ACHN (cell line): ENCODE data around the gene CELF4.

ENCODE experiments used
- DNase-seq: peaks from one replicate; pipeline ENCODE4 v3.0.0-alpha.2; 2015
- in situ Hi-C: cut with HindIII; loops from 2 replicates; pipeline ENCODE4 v1.10.0; 2017; ENCODE audit warnings: low sequenced_read_pairs, low pct_ligation_motif_present, low pct_unique_long_range_greater_than_20kb

CELF4 gene

GRCh38 chr18:37508207-37508606 is 57.4 kb downstream of the CELF4 start:
- in situ Hi-C loops, result no loop called here
- DNase-seq, result no peak

GRCh38 chr18:37507239-37507638 is 58.4 kb downstream of the CELF4 start:
- DNase-seq, result no peak
- in situ Hi-C loops, result no loop called here

- in situ Hi-C loops, result no loop called here
- DNase-seq, result no peak
Observed at GRCh38 chr18:37506001-37506400, 59.6 kb downstream of the CELF4 start.

- in situ Hi-C loops, result no loop called here
- DNase-seq, result no peak
Observed at GRCh38 chr18:37505321-37505720, 60.3 kb downstream of the CELF4 start.

- in situ Hi-C loops, result no loop called here
Observed at GRCh38 chr18:37502601-37503000, 63.0 kb downstream of the CELF4 start.

GRCh38 chr18:37502036-37502435 is 63.6 kb downstream of the CELF4 start:
- no peak for DNase-seq
- in situ Hi-C loops, result no loop called here

More at GRCh38 chr18:37502601-37503000, 63.0 kb downstream of the CELF4 start:
- DNase-seq, result no peak

GRCh38 chr18:37501136-37501535 is 64.5 kb downstream of the CELF4 start:
- in situ Hi-C loops, result no loop called here

GRCh38 chr18:37499913-37500312 is 65.7 kb downstream of the CELF4 start:
- in situ Hi-C loops, result loop anchor here (25.0 kb wide), 1 partner anchor 113 kb away; no protein-coding TSS in a partner anchor
- DNase-seq, result no peak

More at GRCh38 chr18:37501136-37501535, 64.5 kb downstream of the CELF4 start:
- no peak for DNase-seq

- in situ Hi-C loops, result loop anchor here (25.0 kb wide), 1 partner anchor 112 kb away; no protein-coding TSS in a partner anchor
- DNase-seq, result no peak
Observed at GRCh38 chr18:37499044-37499443, 66.6 kb downstream of the CELF4 start.

- DNase-seq, result no peak
- in situ Hi-C loops, result loop anchor here (25.0 kb wide), 1 partner anchor 111 kb away; no protein-coding TSS in a partner anchor
Observed at GRCh38 chr18:37497853-37498518, 67.6 kb downstream of the CELF4 start.

- in situ Hi-C loops, result loop anchor here (25.0 kb wide), 1 partner anchor 109 kb away; no protein-coding TSS in a partner anchor
- DNase-seq, result no peak
Observed at GRCh38 chr18:37496568-37496967, 69.0 kb downstream of the CELF4 start.

GRCh38 chr18:37495354-37495753 is 70.2 kb downstream of the CELF4 start:
- in situ Hi-C loops, result loop anchor here (25.0 kb wide), 1 partner anchor 108 kb away; no protein-coding TSS in a partner anchor
- no peak for DNase-seq

- DNase-seq, result no peak
- in situ Hi-C loops, result loop anchor here (25.0 kb wide), 1 partner anchor 107 kb away; no protein-coding TSS in a partner anchor
Observed at GRCh38 chr18:37494406-37494805, 71.2 kb downstream of the CELF4 start.

- DNase-seq, result no peak
Observed at GRCh38 chr18:37493352-37493935, 72.2 kb downstream of the CELF4 start.

GRCh38 chr18:37492952-37493351 is 72.6 kb downstream of the CELF4 start:
- in situ Hi-C loops, result loop anchor here (25.0 kb wide), 1 partner anchor 106 kb away; no protein-coding TSS in a partner anchor
- no peak for DNase-seq

More at GRCh38 chr18:37493352-37493935, 72.2 kb downstream of the CELF4 start:
- in situ Hi-C loops, result loop anchor here (25.0 kb wide), 1 partner anchor 106 kb away; no protein-coding TSS in a partner anchor

- no peak for DNase-seq
- in situ Hi-C loops, result loop anchor here (25.0 kb wide), 1 partner anchor 104 kb away; no protein-coding TSS in a partner anchor
Observed at GRCh38 chr18:37491526-37491925, 74.1 kb downstream of the CELF4 start.

- no peak for DNase-seq
- in situ Hi-C loops, result loop anchor here (25.0 kb wide), 1 partner anchor 103 kb away; no protein-coding TSS in a partner anchor
Observed at GRCh38 chr18:37489998-37490397, 75.6 kb downstream of the CELF4 start.

- in situ Hi-C loops, result loop anchor here (25.0 kb wide), 1 partner anchor 102 kb away; no protein-coding TSS in a partner anchor
- no peak for DNase-seq
Observed at GRCh38 chr18:37489011-37489410, 76.6 kb downstream of the CELF4 start.

- no peak for DNase-seq
- in situ Hi-C loops, result loop anchor here (25.0 kb wide), 1 partner anchor 100 kb away; no protein-coding TSS in a partner anchor
Observed at GRCh38 chr18:37487400-37487867, 78.2 kb downstream of the CELF4 start.
